ENCODE results near the gene SPEF2.

GRCh38 chr5:35790457-35790822 is 172.8 kb downstream of the SPEF2 start:
- TF ChIP-seq CTCF (IDR thresholded peaks at IDR 0.05; ENCODE audit: insufficient read depth, low read depth, low read length) (no peak), EZH2 (IDR thresholded peaks at IDR 0.05; ENCODE audit: insufficient read depth, low read length) (no peak)

Data from astrocyte (in vitro differentiated cells and primary cell).